ENCODE results near the gene ANTXR1.

The ANTXR1 gene

GRCh38 chr2:69126341-69126740, 113.4 kb downstream of the ANTXR1 start:
- in situ Hi-C loops (cut with MboI; ENCODE audit: low sequenced_read_pairs) = no loop called here

DNA sequence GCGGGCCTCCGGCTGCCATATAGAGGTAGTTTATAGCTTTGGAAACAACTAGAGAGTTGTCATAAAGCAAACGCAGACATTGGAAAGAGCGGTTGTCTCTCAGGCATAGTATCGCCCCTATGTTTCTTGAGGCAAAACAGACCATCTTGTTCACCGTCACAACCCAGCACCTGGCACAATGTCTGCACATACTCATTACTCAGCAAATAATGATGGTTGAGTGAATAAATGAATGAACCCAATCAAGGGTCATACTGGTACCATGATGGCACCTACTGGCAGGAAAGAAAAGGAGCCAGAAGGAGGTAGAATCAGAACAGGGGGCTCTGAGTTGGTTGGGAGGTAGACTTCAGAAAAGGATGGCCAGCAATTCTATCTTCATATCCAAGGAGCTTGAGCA, 118.5 kb downstream of the ANTXR1 start:
- in situ Hi-C loops (cut with MboI; ENCODE audit: low sequenced_read_pairs) = no loop called here

DNA sequence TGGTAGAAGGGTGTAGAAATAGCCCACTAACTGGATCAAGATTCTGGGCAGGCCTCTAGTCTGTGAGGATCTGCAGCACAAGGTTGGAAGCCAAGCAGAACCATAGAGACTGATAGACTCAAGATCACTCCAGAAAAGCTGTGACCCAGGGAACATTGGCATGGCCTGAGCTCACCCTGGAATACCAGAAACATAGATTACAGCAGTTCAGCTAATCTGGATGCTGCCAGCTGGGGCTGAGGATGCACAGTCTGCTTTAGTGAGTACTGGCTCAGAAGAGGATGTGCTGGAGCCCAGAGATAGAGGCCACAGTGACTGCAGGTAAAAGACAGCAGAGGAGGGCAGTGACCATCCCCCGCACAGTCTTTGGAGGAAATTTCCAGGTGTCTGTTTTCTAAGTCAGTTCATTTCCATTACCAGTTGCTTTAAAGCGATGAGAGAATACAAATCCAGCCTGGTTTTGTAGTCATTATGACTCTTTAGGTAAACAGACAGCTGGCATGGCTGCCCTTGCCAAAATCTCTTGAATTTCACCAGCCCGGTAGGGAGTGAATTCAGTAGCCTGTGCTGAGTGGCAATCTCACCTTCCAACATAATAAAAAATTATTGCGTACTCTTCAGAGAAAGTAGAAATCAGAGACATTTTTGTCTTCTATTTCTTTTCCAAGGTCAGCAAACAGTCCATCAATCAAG, 119.2 kb downstream of the ANTXR1 start:
- in situ Hi-C loops (cut with MboI; ENCODE audit: low sequenced_read_pairs) = no loop called here

DNA sequence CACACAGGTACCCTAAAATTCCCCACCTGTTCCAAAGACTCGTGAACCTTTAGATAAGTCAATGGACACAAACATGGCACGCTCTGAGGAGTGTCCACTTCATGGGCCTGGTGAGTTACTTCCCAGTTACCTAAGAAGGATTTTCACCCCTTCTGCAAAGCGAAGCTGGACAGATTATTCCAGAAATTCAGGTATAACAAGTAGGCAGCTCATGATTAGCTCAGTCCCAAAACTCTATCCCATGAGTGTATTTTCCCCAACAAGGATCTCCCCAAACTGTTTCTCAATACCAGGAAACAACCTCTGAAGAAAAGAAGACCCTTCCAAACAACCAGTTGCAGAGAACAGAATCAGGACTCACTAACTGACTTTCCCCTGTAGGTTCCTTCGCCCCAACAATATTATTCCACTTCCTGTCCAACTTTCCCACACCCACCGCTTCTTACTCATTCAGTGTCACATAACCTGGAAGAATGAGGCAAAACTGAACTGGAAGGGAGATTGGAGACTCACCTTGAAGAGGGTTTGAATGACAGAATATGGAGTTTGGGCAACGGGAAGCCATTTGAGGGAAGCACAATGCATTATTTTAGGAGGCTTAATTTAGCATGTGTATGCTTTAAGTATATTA, 120.1 kb downstream of the ANTXR1 start:
- in situ Hi-C loops (cut with MboI; ENCODE audit: low sequenced_read_pairs) = no loop called here

- in situ Hi-C loops (cut with MboI; ENCODE audit: low sequenced_read_pairs) = no loop called here
Observed at GRCh38 chr2:69133898-69134297, 120.9 kb downstream of the ANTXR1 start.

DNA sequence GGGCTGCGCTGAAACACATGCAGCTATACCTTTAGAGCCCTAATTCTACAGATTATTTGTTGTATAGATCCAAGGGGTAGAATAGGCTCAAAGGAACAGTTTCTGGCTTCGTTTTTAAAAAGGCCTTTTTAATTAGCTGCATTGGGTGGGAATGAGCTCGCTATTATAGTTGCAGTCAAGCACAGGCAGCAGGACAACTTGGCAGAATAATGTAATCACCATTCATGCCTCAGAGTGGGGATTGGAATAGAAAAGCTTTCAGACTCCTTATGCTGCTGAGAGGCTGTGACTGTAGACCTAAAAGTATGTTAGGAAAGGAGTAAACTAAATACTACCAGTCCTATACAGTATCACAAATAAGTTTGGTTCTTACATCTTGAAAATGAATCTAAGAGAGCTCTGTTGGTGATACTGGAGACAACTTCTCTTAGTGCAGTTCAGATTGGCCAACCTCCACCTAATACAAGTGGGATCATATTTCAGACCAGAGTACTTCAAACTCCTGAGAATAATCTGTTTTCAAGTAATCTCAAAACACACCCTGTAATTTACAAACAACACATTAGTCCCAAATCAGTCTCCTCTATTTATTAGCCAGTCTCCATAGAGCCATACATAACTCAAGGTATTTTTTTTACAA, 121.4 kb downstream of the ANTXR1 start:
- in situ Hi-C loops (cut with MboI; ENCODE audit: low sequenced_read_pairs) = no loop called here

GRCh38 chr2:69138247-69138772, 125.3 kb downstream of the ANTXR1 start:
- in situ Hi-C loops (cut with MboI; ENCODE audit: low sequenced_read_pairs) = no loop called here

- in situ Hi-C loops (cut with MboI; ENCODE audit: low sequenced_read_pairs) = no loop called here
Observed at GRCh38 chr2:69138793-69139459, 125.9 kb downstream of the ANTXR1 start.

GRCh38 chr2:69139778-69140670, 127.0 kb downstream of the ANTXR1 start:
- in situ Hi-C loops (cut with MboI; ENCODE audit: low sequenced_read_pairs) = no loop called here

GRCh38 chr2:69141061-69141460, 128.1 kb downstream of the ANTXR1 start:
- in situ Hi-C loops (cut with MboI; ENCODE audit: low sequenced_read_pairs) = no loop called here

GRCh38 chr2:69143748-69144360, 130.9 kb downstream of the ANTXR1 start:
- in situ Hi-C loops (cut with MboI; ENCODE audit: low sequenced_read_pairs) = no loop called here

GRCh38 chr2:69145204-69145603, 132.2 kb downstream of the ANTXR1 start:
- in situ Hi-C loops (cut with MboI; ENCODE audit: low sequenced_read_pairs) = no loop called here

GRCh38 chr2:69147841-69148533, 135.0 kb downstream of the ANTXR1 start:
- in situ Hi-C loops (cut with MboI; ENCODE audit: low sequenced_read_pairs) = no loop called here

GRCh38 chr2:69149631-69150215, 136.7 kb downstream of the ANTXR1 start:
- in situ Hi-C loops (cut with MboI; ENCODE audit: low sequenced_read_pairs) = no loop called here

DNA sequence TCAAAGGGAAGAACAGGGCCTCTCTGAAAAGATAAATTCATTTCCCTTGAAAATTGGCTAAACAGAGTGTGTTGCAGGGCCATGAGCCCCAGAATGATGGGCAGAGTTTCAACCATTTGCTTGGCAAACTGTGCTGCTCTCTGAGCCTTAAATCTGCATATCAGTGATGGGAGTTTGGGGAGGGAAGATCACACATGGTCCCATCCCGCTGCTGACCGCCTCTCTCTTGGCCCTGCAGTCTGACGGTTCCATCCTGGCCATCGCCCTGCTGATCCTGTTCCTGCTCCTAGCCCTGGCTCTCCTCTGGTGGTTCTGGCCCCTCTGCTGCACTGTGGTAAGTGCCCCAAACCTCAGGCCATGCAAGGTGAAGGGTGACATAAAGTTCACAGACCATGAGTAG, 139.0 kb downstream of the ANTXR1 start:
- in situ Hi-C loops (cut with MboI; ENCODE audit: low sequenced_read_pairs) = no loop called here

DNA sequence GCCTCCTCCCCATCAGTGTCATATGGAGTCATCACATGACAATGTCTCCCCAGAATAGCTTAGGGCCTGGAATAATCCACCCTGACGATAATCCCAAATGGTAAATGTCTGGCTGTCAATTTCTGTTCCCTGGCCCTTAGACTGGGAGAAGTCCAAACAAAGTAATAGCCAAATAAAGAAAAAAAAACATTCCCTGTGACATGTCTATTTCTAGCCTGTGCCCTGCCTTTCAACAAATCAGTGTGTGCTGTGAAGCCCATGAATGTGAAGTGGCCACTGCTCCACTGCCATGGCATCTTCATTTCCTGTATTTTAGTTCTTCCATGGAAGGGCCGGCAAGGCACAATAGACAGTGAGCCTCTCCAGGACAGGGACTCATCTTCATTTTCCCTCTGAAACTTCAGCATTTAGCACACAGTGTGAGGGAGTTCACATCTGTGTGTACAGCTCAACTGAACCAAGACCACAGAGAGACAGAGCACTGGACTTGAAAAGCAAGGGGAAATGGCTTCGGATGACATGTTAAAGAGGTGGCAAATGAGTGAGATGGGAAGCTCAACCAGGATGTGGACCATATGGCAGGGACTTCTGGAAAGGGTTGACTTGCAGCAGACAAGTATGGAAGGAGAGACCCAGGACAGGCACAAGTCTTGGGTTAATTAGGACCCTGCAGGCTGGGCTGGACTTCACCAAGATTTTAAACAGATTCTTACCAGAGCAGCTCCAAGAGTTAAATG, 140.0 kb downstream of the ANTXR1 start:
- in situ Hi-C loops (cut with MboI; ENCODE audit: low sequenced_read_pairs) = no loop called here

DNA sequence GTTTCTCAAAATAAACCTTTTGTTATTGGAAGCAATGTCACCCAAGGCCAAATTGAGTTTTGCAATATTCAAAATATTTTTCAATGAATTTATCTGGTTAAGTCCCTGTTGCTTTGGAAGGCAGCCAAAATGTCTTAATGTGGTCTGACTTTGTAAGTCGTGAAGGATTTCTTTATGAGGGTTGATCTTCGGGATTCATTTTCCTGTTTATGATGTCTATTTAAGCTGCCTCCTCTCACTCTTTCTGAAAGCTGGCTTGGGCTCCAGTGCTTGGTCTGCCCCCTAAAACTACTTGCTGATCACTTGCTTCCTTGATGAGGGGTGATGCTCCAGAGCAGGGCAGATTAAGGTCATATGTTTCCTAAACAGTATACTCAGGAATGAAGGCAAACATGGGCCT, 141.1 kb downstream of the ANTXR1 start:
- in situ Hi-C loops (cut with MboI; ENCODE audit: low sequenced_read_pairs) = no loop called here

DNA sequence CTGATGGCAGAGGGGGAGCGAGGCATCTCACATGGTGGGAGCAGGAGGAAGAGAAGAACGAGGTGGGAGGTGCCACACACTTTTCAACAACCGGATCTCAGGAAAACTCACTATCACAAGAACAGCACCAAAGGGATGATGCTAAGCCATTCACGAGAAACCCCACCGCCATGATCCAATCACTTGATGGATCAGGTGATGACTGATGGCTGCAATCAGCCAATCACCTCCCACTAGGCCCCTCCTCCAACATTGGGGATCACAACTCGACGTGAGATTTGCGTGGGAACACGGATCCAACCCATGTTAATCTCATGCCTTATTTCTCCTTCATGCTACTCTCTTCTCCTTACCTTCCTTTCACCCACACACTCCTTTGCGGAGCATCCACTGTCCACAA, 143.6 kb downstream of the ANTXR1 start:
- in situ Hi-C loops (cut with MboI; ENCODE audit: low sequenced_read_pairs) = no loop called here
